GM18508 (cell line): ENCODE data around the gene MINDY4.
"Not testable (repeated sequence)": the region's sequence is repeated elsewhere in the genome, so short reads cannot be mapped to it uniquely, and the experiment has no call there.

Experiments used
- ATAC-seq: cut with Tn5 transposase; IDR thresholded peaks from one replicate; pipeline ENCODE4 v1.9.1; 2021; ENCODE audit warnings: moderate number of reproducible peaks; ENCODE audit not compliant: insufficient read depth, unreplicated experiment

Gene MINDY4

DNA sequence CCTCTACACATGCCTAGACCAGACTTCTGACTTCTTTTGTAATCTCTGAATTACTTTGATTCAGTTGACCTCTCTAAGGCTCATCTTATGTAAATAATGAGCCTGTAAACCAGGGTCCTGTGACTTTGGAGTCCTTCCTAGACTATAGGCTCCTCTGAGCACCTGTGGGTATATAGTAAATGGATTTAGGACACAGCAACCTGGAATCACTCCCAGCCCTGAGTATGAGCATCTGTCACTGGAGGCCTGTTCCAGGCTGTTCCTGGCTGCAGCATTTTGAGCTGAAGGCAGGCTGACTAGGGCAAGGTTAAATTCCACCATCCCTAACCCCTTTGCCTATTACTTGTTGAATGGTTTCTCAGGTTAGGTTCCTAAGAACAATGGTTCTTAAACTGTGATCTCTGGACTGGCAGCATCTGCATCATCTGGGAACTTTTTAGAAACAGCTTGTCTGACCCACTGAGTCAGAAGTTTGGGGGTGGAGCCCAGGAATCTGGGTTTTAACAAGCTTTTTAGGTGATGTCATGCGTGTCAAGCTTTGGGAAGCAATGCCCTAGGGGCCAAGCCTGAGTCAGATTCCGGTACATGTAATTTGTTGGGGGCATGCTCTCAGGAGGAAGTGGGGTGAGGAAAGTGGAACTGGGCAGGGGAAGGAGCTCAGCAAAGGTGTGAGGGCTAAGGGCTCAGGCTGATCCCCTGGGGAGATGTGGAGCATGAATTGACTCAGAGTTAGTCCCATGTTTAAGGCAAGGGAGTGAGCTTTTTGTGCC, 28.2 kb downstream of the MINDY4 start:
- ATAC-seq = peak; percentile 66

DNA sequence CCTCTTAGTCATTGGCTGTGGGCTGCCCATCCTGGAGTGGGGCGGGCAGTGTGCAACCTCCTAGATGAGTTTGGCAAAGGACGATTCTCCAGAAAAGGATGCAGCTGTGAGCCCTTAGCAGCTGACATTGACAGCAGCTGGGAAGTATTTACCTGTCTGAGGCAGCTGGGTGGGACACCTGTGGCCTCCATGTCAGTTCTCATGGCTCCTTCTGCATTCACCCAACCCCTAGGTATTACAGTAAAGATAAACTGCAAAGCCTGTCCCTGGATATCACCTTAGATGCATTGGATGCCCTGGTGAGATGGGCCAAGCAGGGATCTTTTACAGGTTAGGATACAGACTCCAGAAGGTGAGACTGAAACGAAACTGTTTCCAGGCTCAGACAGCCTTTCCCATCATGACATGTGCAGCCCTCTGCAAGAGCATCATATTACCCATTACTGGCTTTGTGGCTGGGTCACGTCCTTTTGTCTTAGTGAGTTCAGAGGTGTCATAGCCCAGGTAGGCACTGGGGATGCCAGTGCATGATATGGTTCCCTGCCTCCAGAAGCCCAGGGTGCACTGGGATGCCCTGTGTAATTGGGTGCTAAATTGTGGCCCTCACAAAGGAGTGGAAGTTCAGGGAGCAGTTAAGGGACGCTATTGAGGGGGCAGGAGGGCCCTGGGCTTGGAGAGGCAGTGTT, 28.9 kb downstream of the MINDY4 start:
- no peak for ATAC-seq

DNA sequence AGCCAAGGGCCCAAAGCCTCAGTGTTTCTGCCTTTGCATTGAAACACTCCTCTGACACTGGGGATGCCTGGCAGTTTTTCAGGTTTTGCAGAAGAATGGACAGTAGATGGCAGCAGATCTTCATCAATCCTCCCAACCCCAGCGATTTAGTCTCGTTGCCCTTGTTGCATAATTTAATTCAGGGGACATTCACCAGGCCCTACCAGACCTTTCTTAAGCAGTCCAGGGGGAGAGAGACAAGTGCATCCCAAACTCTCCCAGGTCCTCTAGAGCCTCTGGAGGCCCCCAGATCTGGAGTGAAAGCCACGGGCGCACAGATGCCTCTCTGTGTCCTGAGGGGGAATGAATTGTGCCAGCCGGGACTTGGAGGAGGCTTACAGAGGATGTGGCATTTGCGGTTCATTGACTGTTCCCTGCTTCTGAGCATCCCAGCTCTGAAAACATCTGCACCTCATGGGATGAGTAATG, 29.6 kb downstream of the MINDY4 start:
- no peak for ATAC-seq

DNA sequence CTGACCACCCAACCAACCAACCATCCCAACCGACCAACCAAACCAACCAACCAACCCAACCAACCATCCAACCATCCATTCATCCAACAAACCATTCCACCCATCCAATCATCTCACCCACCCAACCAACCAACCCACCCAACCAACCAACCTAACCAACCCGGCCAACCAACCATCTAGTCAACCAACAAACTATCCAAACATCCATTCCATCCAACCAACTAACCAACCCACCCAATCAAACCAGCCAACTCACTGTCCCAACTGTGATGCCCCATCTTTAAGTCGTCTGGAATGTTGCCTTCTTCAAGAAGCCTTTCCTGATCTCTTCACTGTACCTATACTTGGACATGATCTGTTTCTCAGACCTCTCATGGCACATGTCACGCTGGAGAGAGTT, 31.6 kb downstream of the MINDY4 start:
- no peak for ATAC-seq

DNA sequence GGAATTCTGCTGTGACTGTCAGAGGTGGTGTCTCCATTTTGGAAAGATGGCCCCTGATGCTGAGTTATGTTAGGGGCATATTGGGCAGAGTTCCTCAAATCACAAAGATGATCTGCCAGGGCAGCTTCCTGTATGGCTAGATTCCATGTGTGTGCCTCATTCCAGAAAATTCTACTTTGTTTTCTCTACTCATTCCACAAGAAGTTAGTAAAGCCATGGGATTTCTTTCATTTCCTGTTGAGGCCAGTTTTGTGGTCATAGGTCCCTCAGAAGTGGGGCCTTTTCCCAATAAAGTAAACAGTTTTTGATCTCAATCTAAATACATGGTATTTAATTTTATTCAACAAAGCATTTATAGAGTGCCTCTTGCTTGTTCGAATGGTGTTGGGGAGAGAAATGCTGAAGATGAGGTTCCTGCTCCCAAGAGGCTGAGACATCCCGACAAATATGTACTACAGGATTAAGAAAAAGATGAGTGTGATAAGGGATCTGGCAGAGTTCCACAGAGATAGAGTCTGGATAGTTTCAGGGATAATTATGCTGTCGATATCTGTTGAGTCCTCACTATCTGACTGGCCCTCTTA, 33.0 kb downstream of the MINDY4 start:
- ATAC-seq = no peak

DNA sequence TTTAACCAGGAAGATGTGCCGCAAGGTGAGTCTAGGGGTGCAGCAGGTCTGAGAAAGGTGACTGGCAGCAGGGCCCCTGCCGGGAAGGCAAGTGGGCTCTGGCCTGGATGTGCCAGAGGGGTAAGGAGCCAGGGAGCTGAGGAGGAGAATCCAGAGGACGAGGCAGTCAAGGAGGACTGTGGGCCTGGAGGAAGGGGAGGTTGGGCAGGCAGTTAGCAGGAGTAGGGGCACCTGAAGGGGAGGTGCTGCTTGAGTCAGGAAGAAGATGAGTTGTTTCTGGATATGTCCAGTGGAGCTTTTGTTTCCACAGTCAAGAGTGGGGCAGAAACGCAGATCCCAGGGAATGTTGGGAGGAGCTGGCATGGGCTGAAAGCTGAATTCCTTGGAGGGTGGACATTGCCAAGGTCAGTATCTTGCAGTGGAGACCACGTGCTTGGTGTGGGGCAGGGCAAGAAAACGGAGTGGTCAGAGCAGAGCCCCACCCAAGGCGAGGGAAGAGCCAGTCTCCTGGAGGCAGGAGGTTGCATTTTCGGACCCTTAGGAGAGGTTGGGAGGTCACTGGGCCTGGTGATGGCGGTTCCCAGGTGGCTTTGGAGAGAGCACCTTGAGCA, 34.0 kb downstream of the MINDY4 start:
- no peak for ATAC-seq

DNA sequence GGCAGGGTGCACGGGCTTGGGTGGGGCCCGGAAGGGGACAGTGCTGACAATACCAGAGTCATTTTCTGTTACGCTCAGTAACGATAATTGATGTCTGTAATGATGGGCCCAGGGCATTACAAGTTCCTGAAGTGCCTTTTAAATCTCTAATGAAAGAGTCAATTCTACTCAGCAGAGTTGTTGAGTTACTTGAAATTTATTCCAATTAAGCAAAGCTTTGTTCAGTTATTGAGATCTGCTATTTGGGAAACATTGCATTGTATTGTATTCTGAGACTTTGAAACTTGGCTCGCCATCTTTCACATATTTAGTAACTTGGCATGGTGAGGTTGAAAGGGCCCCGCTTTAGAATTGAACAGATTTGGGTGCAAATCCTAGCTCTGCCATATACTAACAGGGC, 34.7 kb downstream of the MINDY4 start:
- ATAC-seq = no peak

DNA sequence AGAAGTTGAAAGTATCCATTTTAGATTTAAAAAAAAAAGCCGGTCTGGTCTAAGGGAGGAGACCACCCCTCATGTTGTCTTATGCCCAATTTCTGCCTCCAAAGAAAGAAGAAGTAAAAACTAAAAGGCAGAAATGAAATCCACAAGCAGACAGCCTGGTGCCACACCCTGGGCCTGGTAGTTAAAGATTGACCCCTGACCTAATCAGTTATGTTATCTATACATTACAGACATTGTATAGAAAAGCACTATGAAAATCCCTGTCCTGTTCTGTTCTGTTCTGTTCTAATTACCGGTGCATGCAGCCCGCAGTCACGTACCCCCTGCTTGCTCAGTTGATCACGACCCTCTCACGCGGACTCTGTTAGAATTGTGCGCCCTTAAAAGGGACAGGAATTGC, 36.3 kb downstream of the MINDY4 start:
- ATAC-seq = not testable (repeated sequence)

DNA sequence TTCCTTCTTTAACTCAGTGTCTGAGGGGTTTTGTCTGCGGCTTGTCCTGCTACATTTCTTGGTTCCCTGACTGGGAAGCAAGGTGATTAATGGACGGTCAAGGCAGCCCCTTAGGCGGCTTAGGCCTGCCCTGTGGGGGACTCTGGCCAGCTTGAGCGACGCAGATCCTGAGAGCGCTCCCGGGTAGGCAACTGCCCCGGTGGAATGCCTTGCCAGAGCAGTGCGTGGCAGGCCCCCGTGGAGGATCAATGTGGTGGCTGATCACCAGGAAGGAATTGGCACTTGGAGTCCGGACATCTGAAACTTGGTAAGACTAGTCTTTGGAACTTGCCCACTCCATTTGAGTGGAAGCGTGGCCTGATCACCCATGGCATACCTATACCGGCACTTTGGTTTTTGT, 36.7 kb downstream of the MINDY4 start:
- not testable (repeated sequence) for ATAC-seq

DNA sequence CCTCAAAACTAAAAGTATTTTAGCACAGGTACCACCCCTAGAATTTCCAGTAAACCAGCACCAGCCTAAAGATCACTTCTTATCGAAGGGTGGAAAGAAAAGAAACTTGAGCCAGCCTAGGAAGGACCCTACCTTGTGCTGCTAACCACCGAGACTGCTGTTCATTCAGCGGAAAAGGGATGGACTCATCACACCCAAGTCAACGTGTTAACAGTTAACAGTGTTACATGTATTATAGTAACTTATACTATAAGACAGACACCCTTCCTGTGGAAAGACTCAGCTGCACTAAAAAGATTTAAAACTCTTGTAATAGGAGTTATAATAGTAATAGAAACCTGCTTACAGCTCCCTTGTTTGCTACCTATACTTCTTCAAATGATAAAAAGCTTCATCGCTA, 39.8 kb downstream of the MINDY4 start:
- no peak for ATAC-seq

DNA sequence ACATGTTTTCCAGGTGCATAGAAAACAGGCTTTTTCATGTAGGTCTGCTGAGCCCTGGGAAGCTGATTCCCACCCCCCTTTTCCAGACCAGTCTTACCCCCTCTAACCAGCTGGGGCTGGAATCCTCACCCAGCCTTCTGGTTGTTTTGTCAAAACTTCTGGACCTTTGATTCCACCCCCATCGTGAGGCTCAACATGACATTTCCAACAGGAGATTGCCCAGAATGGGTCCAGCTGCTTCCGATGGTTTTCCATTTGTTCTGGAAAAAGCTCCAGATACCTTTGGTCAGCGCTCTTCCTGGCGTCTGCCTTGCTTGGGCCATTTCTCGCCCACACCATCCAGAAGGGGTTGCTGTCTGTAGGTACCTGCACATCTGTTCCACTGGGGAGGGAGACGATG, 41.5 kb downstream of the MINDY4 start:
- no peak for ATAC-seq

DNA sequence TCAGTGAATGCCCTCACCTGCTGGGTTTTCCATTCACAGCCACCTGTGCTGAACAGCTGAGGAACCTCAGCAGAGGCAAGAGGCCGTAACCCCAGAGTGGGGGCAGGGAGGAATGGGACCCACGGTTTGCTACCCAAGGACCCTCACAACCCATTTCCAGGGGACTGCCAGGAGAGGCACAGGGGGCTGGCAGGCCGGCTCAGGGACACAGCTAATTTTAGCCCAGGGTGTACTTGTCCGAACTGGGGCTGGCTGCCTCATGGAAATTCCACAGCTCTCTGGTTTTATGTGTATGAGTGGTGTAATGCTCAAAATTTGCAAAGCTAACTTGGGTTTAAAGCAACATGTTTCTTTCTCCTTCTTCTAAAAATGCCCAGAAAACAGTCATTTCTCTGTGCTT, 42.2 kb downstream of the MINDY4 start:
- ATAC-seq = no peak

DNA sequence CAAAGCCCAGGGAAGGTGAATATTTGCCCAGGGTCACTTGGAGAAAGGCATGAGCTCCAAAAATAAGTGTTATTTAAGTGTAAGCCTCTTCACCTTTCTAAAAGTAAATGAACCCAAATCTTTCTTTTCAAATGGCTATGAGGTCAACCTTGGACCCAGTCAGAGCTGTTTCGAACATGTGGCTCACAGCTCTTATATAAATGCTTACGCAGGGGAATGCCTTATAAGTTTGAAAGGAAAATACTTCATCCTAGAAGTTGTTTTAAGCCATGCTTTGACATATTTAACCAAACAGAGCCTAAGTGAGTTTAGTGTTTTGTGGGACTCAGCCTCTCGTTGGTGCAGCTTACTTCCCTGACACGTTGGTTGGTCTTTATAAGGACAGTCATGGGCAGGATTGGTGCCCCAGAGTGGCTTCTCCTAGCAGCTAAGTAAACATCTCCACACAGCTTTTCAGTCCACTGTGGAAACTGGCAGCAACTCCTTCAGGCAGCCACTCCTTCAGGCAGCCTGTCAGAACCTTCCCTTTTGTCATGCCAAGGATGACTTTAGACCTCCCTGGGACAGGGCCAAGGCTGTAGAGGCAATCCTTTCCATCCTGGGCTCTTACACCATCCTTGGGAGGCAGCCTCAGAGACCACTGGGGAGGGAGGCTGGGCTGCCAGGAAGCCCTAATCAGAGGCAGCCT, 43.6 kb downstream of the MINDY4 start:
- ATAC-seq = no peak

DNA sequence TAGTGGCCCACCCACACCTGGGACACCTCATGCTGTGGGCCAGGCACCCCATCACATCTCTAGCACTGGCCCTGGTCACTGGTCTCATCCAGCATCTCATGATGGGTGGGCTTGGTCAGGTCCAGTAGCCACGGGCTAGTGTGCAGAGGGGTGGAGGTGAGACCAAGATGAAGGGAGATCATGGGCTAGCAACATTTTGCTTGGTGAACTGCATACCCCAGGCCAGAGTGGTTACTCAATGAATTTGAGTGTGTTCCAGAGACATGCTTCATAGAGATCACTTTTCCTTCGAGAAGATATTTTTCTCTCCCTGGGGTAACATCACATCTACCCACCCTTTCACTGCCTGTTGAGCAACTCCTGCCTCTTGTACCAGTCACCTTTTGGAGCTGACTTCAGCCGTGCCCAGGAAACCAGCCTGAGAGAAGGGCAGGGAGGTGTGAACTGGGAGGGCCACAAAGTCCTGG, 44.2 kb downstream of the MINDY4 start:
- no peak for ATAC-seq

DNA sequence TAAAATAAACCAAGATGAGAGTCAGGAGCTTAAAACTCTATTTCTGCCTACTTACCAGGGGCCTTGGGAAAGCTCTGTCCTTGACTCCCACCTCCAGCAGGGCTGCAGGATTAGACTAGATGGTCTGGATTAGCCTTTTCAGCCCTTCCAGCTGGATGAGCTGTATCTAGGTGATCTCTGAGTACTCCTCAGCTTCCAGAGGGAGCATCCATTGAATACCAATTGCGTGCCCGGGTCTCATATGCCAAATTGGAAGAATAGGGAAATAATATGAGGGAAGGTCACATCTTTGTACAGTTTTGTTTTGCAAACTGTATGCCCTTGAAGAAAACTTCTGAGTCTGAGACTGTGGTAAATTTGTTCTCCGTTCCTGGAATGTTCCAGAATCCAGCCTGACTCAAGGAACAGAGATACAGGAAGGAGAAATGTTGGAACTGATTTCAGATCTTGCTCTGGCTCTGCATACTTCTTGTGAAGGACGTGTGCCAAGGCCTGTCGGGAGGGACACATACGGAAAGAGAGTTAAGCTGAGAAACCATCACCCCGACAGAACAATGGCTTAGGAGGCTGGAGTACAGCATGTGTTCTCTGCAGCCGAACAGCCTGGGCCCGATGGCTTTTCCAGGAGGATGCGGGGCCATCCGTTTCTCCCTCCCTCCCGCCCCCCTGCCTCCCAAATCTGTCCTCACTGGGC, 44.9 kb downstream of the MINDY4 start:
- ATAC-seq = no peak

DNA sequence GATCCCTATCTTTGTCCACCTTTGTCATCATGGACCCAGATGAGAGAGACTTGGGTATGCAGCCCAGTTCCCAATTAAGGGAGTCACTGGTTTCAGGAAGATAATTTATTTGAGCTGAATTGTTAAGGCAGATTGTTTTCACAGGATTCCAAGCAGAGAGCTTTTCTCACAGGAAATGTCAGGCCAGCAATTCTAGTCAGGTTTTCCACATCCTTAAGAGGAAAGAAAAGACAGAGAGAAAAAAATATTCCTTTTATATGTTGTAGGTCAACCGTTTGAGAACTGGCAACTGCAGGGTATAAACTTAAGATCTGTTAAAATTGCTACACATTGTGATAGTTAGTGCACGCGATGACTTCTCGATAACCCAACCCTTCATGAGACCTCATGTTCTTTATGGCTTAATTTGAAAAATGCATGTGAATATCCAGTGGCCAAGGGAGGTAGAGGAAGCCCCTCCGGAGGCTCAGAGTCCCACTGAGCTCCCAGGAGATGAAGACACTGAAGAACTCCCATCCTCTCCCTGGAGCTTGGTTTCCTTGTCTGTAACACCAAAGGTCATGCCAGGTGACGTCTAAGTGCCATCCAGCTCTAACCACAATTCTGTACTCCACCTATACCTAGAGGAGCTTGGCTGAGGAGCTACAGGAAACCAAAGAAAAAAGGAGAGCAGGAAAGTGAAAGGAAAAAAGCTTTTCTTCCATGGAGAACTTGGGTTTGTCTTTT, 45.6 kb downstream of the MINDY4 start:
- no peak for ATAC-seq

DNA sequence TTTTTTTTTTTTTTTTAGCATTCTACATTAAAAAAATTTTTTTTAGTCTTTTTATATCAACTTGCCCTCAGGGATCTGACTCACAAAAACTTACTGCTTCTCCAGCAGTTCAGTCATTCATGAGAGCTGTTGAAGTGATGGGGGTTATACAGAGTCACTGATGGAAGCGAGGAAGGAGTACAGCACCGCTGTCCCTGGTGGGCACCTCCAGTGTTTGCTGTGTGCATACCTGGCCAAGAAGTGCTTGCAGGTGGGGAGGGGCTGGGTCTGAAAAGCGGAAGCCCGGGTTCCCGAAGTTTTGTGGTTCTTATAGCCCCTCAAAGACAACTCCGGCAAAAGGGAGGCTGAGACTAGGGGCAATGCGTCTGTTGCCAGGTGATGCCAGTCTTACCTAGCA, 46.2 kb downstream of the MINDY4 start:
- ATAC-seq = no peak

DNA sequence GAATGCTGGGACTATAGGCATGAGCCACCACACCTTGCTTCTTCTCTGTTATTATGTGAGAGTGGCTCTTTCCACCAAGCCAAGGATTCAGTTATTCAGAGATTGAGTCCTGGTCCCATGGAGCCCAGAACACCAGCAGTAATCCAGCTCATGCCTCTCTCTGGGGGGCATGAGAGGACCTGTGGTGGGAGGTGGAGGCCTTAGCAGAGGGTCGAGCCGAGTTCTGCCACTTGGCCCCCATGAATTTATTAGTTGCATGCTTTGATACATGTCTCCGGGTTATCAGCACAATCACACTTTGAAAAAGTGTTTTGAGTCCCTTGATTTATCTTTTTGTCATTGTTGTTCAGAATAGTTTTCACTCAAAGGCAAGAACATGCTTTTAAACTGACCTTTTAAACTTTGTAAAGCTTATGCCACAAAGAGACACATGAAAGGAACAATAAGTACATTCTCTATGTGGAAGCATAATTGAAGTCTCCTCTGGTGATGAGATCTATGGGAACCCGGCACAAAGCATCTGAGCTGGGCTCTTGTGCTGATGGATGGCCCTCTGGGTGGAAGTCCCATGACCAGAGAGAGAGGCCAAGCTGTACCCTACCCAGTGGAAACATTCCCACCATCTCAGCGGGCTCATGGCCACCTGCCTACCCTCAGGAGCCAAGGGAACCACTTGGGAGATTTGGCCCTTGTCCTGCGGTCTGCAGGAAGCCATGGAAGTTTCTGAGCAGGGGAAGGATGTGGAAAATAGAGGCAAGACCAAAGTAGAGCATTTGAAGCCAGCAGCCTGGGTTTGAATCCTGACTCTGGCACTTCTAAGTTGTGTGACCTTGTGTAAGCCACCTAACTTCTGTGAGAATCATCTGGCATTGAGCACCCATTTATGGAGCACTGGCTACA, 53.9 kb downstream of the MINDY4 start:
- no peak for ATAC-seq
